ENCODE measurements around the gene PROCR.
"Not testable (repeated sequence)": the region's sequence is repeated elsewhere in the genome, so short reads cannot be mapped to it uniquely, and the experiment has no call there.

PROCR gene

DNA sequence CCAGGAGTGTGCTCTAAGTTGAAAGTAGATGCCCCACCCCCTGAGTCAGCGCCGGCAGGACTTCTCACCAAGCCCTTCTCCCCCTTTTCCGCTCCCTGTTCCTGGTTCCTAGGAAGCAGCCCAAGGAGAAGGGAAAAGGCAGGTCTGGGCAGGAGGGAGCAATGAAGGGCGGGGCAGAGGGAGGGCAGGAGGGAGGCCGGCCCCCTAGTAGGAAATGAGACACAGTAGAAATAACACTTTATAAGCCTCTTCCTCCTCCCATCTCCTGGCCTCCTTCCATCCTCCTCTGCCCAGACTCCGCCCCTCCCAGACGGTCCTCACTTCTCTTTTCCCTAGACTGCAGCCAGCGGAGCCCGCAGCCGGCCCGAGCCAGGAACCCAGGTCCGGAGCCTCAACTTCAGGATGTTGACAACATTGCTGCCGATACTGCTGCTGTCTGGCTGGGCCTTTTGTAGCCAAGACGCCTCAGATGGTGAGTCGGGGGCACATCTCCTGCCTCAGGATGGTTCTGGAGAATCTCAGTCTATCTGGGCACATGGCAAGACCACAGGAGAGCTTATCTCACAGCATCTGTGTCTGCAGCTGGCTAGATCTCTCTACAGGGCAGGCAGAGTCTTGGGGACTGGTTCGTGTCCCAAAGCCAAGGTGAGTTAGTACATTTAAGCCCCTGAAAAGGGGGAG lies at the start of gene PROCR:
Gene PROCR, plus strand, starts transcription at position 320 of the 681 bp plus-strand sequence. Its CDS starts 83 bp downstream, at position 403.
- DNase-seq: peak; percentile 97

DNA sequence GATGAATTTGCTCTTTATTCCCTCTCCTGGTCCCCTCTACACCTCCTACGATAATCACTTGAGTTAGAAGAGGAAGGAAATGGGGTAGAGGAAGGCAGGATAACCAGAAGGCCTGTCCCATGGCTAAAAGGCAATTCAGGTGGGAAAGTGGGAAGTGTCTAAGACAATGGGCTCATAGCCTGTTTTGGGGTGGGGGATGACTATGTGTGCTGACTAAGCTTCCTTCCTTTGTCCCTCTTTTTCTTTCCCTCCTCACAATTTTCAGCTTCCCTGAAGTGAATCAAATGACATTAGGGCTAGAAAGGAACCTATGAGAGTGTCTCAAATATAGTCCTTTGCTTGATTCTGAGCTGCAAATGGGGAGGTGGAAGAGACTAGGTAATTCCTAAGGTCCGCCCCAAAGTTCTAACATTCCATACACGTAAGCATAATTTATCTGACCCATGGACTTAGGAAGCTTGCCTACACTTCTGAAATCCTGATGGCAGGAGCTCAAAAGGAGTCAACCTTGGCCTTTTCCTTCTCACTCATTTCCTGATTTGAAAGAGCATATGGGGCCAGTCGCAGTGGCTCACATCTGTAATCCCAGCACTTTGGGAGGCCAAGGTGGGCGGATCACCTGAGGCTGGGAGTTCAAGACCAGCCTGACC lies 49.0 kb upstream of the PROCR start:
- no peak for DNase-seq

DNA sequence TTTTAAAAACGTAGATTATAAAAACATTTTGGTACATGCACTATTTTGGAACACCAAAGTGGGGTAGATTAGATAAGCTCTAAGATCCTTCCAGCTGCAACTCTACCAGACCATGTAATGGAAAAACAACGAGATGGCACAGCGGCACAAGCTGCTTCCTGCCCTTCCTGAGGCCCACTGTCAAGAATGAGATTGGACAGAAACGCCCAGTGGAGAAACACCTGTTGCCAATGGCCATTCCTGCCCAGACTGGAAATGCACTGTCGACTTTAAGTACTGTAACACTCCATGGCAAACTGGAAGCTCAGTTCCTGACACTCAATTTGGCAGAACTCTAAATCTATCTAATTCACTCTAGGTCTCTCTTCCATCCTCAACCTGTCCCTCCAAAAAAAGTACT lies 46.1 kb upstream of the PROCR start:
- no peak for DNase-seq

DNA sequence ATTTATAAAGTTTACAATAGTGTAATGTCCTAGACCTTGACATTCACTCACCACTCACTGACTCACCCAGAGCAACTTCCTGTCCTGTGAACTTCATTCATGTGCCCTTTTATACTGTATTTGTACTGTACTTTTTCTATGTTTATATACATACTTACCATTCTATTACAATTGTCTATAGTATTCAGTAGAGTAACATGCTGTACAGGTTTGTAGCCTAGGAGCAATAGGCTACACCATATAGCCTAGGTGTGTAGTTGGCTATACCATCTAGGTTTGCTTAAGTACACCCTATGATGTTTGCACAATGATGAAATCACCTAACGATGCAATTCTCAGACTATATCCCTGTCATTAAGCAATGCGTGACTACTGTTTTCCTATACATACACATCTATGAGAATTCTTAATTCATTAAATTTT lies 42.2 kb upstream of the PROCR start:
- peak; percentile 65 for DNase-seq

DNA sequence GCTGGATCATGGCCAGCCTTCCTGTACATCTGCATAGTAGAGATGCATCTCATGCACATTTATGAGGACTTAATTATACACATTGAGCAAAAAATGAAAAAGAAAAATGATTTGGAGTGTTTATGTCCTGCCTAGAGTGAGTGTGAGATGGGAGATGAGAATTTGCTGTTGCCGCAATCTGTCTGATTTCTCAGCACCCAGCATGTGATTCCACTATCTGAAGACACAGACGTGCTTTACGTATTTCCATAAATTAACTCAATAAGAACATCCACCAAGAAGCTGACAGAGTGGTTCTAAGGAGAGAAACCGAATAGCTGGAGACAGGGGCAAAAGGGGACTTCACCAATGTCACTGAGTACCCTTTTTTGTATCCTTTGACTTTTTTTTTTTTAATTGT lies 39.9 kb upstream of the PROCR start:
- DNase-seq: no peak

DNA sequence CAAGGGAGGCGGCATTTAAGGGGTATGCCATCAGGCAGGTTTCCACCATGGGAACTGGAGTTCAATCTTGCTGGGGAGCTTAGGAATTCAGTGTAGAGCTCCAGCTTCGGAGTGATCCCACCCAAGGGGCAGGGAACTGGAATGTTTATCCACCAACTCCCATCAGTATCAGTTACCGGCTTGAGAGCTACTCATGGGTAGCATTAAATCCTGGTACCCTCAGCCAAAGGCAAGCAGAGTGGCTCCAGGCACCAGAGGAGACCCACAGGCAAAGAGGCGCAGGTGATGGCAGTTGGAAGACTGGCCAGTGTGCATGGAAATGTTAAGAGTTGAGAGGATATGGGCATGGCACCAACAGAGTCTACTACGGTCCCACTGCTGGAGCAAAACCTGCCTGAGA lies 38.8 kb upstream of the PROCR start:
- no peak for DNase-seq

DNA sequence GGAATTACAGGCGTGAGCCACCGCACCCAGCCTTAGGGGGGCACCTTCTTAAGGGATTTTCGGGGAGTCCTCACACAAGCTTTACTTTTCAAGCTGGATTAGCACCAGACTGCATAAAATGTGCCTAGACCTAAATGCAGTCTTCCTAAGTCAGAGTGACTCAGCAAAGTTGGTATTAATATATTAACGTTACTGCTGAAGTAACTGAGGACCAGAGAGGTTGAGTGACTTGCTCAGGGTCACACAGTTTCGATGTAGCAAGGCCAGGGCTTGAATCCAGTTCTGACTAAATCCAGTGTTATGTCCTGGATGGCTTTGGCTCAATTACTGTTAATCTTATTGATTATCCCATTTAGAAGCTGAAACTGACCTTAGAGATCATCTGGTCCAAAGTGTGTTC lies 38.1 kb upstream of the PROCR start:
- peak; percentile 17 for DNase-seq

DNA sequence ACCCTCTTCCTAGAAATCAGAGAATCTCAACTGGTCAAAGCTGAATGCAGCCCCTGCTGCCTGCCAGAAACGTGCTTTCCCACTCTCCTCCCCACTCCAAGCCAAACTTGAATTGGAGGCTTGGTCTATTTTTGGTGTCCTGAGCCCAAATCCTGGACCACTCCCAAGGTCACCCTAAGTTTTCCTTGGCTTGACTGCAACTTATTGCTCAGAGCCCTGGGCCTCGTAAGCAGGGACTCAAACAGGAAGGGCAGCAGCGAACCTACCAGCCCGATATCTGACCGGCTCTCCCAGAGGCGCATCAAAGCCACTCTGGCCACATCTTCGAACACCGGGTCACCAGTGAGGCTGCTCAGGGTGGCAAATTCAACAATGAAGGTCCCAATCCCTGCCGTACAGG lies 37.4 kb upstream of the PROCR start:
- no peak for DNase-seq

DNA sequence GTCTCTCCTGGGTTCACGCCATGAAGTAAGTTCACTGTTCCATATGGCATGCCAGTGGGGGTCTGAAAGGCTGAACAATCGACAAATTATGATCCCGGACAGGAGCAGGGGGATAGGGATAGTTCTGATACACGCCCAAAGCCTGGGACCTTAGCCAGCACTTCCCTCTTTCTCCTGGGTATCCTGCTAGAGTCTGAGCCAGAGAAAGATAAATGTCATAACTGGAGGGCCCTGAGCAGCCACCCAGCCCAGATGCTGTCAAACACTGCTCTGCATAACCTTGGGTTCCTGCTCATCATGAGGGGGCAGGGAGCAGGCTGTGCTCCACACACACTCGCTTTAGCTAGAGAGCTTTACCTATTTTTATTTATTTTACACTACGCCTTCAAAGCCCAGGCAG lies 37.0 kb upstream of the PROCR start:
- no peak for DNase-seq

DNA sequence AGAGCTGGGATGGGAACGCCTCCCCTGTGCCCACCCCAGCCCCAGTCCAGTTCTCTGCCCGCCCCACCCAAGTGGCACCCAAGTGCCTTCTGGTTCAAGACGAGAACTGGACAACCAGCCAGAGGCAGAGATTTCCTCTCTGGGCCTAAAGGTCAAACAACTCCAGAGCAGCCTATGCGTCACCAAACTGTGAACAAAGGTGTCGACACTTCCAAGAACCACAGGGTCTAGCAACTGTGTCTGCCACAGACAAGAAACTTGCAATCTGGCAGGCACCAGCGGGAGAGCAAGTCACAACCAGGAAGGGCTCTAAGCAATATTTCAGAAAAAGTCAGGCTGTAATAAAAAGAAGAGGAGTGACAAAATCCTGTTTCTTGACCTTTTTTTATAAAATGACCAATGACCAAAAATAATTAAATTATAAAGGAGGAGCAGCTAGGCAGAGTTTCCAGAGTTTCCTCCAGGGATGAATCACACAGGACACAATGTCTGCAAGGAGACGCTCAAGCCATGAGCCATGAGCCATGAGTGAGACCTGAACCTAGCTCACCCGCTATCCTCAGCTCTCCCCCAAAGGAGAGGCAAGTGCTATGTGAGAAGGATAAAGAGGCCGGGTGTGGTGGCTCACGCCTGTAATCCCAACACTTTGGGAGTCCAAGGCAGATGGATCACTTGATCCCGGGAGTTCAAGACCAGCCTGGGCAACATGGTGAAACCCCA lies 35.8 kb upstream of the PROCR start:
- peak; percentile 37 for DNase-seq

DNA sequence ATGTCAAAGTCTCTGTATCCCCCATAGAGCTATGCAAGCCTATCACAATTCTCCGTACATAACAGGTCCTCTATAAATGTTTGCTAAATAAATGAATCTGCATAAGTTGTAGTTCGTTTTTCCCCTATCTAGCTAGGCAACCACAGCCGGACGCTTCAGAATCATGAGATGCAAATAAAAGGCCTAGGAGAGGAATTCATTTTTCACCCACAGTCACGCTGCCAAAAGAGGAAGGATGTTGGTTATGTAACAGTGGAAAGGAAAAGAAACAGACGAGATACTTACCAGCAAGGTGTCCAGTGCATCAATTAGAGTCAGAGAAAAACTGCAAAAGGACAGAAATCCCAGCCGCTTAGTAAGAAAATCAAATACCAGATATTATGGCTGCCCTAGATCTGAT lies 27.2 kb upstream of the PROCR start:
- no peak for DNase-seq

DNA sequence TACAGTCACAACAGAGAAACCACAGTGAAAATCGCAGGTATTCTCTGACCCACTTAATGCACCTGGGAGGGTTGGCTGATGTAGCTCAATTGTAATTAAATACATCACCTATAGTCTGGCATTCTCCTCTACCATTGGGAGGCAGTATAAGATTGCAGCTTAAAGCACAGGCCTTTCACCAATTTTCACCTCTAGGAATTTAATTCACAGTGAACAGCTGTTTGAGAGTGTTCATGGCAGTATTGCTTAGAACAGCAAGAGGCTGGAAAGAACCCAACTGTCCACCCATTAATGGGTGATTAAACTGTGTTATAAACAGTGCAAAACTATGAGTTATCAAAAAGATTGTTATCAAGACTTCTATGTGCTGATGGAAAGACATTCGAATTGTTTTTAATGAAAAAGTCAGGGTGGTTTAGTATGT lies 26.7 kb upstream of the PROCR start:
- DNase-seq: peak; percentile 66

DNA sequence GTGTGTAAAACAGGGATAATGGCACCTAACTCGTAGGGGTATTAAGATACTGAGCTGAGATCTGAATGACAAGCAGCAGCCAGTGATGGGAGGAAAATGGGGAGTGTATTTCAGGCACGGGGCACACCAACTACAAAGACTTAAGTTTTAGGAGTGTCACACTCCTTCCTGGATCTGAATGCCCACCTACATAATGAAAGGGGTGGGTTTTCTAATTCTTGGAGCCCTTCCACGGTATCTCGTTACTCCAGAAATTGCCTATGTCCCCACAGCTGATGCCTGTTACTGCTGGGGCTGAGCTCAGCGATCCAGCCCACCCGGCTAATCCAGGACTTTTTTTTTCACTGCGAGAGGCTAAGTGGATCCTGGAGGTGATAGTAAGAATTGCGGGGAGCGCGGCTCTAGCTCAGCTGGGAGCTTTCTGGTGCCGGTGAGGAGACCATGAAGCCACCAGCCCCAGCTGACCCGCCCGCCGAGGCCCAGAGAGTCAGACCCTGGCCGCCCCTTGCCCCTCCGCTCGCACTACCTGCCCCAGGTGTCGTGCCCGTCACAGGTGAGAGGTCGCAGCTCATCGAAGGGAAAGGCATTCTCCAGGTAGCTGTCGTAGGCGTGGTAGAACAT lies 25.5 kb upstream of the PROCR start:
- DNase-seq: peak; percentile 25

DNA sequence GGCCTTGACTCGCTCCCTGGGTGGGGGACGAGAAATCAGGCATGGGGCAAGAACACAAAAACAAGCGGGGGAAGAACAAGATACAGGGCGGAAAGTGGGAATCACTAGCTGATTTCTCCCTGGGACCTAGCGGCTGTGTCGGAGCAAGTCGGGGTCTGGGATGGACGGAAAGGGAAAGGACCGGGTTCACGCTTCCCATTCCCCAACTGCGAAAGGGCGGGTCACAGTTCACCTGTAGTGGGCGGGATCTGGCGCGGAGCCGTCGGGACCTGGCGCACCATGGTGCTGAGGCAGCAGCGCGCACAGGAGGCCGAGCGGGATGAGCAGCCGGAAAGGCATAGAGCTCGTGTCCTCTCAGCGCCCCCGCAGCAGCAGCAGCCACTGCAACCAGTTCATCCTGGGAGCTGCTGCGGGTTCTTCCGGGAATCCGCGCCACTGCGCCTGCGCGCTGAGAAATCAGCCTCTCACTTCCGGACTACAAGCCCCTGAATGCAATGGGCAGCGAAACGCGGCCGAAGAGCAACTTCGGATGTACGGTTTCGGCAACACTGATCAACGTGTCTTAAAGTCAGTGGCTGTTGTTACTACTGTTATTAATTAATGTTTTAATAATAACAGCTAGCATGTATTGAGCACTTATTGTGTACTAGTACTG lies 24.8 kb upstream of the PROCR start, which contains the start of gene EDEM2:
Gene EDEM2, minus strand, starts transcription at position 417 of the 655 bp plus-strand sequence. Its CDS starts 78 bp downstream, at position 339.
- peak; percentile 92 for DNase-seq

DNA sequence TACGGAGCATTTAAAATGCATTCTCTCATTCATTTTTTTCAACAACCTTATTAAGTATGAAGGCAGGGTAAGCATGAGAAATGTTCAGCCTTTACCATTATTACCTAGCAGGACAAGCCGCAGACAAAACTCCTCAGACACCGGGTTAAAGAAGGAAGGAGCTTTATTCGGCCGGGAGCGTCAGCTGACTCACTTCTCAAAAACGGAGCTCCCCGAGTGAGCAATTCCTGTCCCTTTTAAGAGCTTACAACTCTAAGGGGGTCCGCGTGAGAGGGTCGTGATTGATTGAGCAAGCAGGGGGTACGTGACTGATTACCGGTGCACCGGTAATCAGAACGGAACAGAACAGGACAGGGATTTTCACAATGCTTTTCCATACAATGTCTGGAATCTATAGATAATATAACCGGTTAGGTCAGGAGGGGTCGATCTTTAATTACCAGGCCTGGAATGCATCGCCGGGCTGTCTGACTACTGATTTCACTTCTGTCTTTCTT lies 24.2 kb upstream of the PROCR start:
- DNase-seq: peak; percentile 31

DNA sequence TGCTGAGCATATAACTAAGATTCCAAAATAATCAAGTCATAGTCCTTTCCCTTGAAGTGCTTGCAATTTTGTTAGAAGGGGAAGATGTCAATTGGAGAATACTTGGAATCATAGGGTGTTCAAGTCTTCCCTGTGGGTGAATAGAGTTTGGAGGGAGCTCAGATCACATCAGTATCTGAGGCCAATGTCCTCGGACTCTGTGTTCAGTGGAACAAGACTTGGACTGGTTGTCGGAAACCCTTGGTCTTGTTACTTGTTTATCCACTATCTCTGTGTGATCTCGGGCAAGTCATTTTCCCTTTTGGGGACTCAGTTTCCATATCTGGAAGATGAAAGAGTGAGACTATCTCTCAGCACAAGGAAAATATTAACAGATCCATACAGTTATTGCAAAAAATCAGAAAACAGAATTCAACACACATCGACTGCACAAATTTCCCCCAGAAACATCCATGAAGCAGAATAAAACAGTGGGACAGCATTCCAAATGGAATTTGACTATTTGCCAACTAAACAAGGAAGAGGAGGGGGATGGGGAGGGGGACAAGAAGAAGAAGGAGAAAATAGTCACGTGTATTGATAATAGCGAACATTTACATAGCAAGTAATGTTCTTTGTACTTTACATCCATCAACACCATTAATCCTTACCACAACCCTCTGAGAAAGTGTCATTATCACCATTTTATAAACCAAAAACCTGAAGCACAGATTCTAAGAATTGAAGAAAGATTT lies 20.9 kb upstream of the PROCR start:
- DNase-seq: no peak

DNA sequence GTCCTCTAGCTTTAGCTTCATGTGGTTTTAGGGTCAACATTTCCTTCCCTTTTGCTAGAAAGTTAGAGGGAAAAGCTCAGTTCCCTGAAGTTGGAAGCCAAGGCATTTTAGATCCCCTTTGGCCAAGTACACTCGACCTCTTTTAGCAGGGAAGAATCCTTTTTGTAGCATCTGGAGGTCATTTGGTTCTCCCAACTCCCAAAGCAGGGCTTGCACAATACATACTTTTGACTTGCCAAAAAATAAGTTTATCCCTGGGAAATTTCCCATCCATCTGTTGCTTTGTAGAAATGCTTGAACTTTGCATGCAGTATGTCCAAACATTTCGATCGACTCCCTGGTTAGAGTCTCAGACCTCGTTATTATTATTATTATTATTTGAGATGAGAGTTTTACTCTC lies 20.1 kb upstream of the PROCR start:
- peak; percentile 22 for DNase-seq

DNA sequence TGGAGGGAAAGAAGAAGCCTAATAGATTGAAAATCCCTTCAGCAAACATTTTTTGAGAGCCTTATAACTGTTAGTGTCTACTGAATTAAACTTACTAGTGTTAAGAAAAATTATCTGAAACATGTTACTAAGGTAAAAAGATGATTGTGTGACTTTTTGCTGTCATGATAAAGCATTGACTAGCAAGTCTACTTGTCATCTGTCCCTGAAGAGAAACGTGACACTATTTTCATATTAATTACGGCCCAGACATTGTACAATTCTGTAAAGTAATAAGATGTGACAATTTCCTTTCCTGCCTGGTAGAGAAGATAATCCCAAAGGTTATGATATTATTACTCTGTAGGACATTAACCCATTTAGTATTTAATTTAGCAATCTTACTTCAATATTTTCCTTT lies 15.9 kb upstream of the PROCR start:
- DNase-seq: no peak

DNA sequence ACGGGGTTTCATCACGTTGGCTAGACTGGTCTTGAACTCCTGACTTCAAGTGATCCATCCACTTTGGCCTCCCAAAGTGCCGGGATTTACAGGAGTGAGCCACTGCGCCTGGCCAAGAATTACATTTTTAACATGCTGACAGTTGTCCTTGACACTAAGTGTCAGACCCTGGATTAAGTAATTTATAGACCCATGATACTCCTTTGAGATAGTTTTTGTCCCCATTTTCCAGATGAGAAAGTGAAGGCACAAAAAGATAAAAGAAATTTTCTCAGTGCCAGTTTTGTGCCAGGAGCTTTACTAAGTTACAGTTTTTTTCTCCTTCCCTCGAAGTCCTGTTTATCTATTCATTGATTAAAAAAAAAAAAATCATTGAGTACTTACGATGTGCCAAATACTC lies 14.9 kb upstream of the PROCR start:
- no peak for DNase-seq

DNA sequence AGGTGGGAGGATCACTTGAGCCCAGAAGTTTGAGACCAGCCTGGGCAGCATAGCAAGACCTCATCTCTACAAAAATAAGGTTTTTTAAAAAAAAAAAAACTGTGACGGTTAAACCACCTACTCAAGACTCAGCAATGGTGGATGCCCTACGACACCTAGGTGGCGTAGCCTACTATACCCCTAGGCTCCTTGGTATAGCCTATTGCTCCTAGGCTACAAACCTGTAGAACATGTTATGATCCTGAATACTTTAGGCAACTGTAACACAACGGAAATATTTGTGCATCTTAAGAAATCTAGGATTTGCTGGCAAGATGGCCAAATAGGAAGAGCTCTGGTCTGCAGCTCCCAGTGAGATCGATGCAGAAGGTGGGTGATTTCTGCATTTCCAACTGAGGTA lies 11.5 kb upstream of the PROCR start:
- not testable (repeated sequence) for DNase-seq

DNA sequence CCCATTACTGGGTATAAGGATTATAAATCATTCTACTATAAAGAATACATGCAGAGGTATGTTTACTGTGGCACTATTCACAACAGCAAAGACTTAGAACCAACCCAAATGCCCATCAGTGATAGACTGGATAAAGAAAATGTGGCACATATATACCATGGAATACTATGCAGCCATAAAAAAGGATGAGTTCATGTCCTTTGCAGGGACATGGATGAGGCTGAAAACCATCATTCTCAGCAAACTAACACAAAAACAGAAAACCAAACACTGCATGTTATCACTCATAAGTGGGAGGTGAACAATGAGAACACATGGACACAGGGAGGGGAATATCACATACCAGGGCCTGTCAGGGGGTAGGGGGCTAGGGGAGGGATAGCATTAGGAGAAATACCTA lies 7.3 kb upstream of the PROCR start:
- DNase-seq: not testable (repeated sequence)

Data from HCEC 1CT (cell line).